SH-SY5Y (cell line): ENCODE data around the gene CUEDC2.

ENCODE experiments used
- GATA2 ChIP-seq: IDR thresholded peaks from 2 replicates; pipeline ENCODE4 v1.6.1; 2011; ENCODE audit warnings: mild to moderate bottlenecking, low read depth, low read length
- GATA3 ChIP-seq: IDR thresholded peaks from 2 replicates; pipeline ENCODE4 v1.6.1; 2011; ENCODE audit warnings: low read depth, mild to moderate bottlenecking, low read length, moderate library complexity

CUEDC2 gene

GRCh38 chr10:102438374-102438773 is 6.0 kb upstream of the CUEDC2 start:
- no peak for TF ChIP-seq GATA2
- TF ChIP-seq GATA3, result no peak

- no peak for TF ChIP-seq GATA2
- TF ChIP-seq GATA3, result no peak
These were observed 5.1 kb upstream of the CUEDC2 start for GRCh38 chr10:102437515-102437914.

DNA sequence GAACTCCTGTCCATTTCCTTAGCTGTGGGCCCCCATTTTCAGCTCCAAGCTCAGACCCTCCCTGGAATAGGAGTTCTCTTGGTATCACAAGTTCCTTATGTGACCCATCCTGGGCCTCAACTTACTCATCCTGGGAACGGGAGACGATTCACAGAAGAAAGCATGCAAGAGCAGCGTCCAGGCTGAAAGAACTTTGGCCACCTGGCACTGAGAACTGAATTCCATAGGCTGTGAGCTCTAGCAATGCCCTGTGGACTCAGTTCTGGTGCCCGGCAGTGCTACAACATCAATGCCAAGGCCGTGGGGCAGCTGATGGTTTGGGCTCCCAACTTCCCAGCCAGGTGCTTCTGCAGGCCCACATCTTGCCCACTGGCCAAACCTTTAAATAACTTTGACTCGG is 3.9 kb upstream of the CUEDC2 start:
- TF ChIP-seq GATA3 (no peak), GATA2 (no peak)

DNA sequence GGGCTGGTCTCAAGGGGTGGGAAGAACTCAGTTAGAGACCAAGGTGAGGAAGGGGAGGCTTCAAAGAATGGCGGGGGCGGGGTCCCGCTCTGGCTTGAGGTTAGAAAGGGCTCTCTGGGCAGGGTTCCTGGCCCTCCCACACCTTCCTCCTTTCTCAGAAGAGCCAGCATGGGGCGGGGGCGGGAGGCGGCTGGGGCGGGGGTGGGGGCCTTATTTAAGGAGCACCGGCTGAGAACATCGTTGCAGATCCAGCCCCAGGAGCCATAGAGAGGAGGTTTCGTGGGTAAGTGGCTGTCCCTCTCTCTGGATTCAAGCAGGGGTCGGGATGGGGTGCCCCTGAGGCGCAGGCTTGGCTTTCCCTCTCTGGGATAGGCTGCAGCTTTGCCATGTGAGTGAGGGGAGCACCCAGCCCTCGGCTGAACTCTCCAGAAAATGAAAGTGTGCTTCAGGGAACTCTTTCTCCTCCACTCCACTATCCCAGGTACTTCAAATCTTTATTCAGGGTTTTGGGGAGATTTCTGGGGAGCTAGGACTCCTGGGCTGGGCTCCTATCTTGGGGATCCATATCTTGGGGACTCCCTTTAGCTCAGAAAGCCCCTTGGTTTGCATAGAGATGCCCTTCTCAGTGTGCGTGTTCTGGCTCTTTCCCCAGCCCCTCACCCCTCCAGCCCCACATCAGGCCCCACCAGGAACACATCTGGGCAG is 3.3 kb upstream of the CUEDC2 start:
- TF ChIP-seq GATA2 (no peak), GATA3 (no peak)

GRCh38 chr10:102435133-102435497 is 2.7 kb upstream of the CUEDC2 start:
- TF ChIP-seq GATA2 (no peak), GATA3 (no peak)

- TF ChIP-seq GATA2 (no peak), GATA3 (no peak)
These were observed 2.2 kb upstream of the CUEDC2 start for GRCh38 chr10:102434394-102435132.

DNA sequence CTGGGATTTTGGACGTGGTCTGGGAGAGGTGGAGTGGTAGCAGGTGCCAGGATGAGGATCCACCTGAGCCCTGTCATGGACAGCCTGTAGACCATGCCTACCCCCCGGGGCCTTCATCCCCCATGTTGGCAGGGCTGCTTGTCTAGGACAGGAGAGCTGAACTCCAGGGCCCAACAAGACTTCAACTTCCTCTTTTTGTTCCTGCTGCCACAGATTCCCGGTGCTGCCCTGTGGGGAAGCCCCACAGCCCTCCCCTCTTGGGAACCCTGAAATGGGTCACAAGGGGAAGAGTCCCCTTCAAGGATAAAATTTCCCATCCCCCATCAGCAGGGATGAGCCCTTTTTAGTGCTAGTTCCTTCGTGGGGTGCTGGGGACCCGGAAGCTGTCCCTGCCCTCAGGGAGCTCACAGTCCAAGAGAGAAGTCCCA is 1.3 kb upstream of the CUEDC2 start:
- TF ChIP-seq GATA3, result no peak
- TF ChIP-seq GATA2, result no peak

DNA sequence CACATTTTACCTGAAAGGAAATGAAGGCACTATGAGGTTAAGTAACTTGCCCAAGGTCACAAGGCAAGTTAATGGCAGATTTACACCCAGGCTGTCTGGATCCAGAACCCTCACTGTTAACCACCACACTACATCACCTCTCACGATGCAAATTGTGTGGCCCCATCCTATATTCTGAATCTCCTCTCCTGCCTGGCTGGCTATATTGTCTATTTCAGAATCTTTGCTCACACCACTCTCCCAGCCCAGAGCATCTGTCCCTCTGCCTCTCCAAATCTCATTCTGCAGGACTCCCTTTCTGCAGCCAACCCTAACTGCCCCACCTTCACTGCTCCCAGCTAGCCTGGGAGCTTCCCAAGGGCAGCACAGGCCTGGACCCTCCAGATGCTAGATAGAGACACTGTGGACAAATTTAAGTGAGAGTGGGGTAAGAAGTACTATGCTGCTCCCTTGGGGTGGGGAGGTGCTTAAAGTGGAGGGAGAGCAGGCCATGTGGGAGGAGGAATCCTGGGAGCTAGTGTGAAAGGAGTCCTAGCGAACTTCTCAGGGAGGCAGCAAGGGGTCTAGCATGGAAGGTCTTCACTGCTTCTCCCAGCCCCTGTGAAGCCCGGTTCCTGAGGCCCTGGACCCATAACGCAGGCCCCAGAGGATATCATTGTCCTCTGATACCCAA is 786 bp downstream of the CUEDC2 start:
- TF ChIP-seq GATA3 (no peak), GATA2 (no peak)

DNA sequence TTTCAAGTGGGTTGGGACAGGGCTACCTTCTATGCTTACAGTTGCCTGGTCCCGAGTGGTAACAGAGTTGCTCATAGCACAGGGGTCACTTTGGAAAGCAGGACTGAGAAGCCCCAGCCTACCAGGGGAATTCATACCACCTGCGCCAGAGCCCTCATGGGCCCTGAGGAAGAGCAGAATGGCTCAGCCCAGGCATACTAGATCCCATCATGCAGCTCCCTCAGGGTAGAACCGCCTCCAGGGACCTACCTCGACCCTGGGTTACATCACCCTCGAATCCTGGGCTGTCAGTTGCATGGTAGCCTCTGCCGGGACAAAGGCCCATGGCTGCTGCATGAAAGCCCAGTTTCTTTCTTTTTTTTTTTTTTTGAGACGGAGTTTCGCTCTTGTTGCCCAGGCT is 2.9 kb downstream of the CUEDC2 start:
- TF ChIP-seq GATA2 (no peak), GATA3 (no peak)

GRCh38 chr10:102426803-102427287 is 5.5 kb downstream of the CUEDC2 start:
- TF ChIP-seq GATA2, result no peak
- TF ChIP-seq GATA3, result no peak

- TF ChIP-seq GATA3, result no peak
- no peak for TF ChIP-seq GATA2
These were observed 6.9 kb downstream of the CUEDC2 start for GRCh38 chr10:102425444-102425843.

DNA sequence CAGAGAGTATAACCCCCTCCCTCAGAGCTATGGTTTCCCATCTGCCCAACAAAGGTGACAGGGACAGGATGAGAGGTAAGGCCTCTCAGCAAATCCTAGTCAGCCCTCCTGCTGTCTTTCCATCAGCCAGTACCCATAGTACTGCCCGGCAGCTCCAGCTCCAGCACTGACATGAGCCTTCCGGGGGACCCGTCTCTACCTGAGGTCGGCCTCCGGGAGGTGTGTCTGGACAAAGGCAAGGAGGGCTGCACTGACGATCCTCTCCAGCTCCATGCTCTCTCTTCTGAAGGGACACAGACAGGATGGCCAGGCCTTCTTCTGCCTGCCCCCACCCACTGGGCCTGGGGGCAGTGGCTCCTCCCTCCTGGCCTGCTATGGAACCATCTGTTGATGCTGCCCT is 7.5 kb downstream of the CUEDC2 start:
- no peak for TF ChIP-seq GATA3
- no peak for TF ChIP-seq GATA2

- TF ChIP-seq GATA3, result no peak
- TF ChIP-seq GATA2, result no peak
These were observed 8.2 kb downstream of the CUEDC2 start for GRCh38 chr10:102424145-102424544.

DNA sequence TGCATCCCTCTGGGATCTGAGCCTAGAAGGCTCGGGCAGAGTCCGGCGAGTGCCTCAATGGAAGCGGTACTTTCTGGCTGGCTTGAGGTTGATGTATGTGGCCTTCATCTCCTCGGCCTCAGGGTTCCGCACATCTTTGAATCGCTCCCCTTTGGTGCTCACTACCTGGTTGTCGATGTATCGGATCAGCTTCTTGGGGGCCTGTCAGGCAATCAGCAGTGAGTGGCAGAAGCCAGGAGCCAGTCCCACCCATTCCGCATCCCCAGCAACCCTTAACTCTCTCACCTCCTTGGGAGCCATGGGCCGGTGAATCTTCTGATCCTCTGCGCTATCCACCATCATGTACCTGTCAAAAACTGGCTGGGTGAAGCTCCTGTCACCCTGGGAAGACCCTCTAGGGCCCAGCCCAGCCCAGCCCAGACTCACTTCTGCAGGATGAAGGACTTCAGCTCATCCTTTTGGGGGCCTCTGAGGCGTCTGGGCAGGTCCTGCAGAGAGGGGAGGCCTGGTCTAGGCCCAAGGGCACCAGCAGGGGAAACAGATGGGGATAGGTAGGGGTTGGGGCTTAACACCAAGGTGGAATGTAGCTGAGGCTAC is 8.9 kb downstream of the CUEDC2 start:
- TF ChIP-seq GATA3 (no peak), GATA2 (no peak)

GRCh38 chr10:102422545-102423129 is 9.7 kb downstream of the CUEDC2 start:
- TF ChIP-seq GATA2 (no peak), GATA3 (no peak)
